Ovary (tissue), 9 donors: Measurements from ENCODE around the gene SLAIN1. TPM values are rescaled to one million over a fixed set of nuclear protein-coding genes. Genes with fewer than 3 reads are reported as not detected.

Experiments used
- DNase-seq, 5 donors: peaks; one replicate each; pipeline ENCODE4 v3.0.0-alpha.2; 2019 to 2020
- H3K27ac ChIP-seq, 2 donors: fragments of 200-600 bp; one replicate each; pipeline versions ENCODE4 v1.5.1 to v1.8.0; 2019 to 2022
- H3K27me3 ChIP-seq: fragments of 200-600 bp; one replicate; pipeline ENCODE4 v1.8.0; 2022
- H3K36me3 ChIP-seq: fragments of 200-600 bp; sonication (generic); one replicate; pipeline ENCODE4 v1.5.1; 2019
- H3K4me1 ChIP-seq: one replicate; pipeline ENCODE4 v1.8.1; 2013; ENCODE audit warnings: mild to moderate bottlenecking, moderate library complexity; ENCODE audit not compliant: insufficient read depth
- H3K4me3 ChIP-seq: fragments of 200-600 bp; sonication (generic); one replicate; pipeline ENCODE4 v1.5.1; 2017
- H3K9me3 ChIP-seq, 2 donors: fragments of 200-600 bp in 1 of 2; sonication (generic) in 1 of 2; one replicate each; pipeline versions ENCODE4 v1.5.1 to v1.8.1; 2013 to 2019; ENCODE audit warnings: mild to moderate bottlenecking in 1 of 2, moderate library complexity in 1 of 2
- CTCF ChIP-seq, 3 donors: fragments of 450-650 bp in 2 of 3; fragments of 200-600 bp in 1 of 3; IDR thresholded peaks; one replicate each; pipeline versions ENCODE4 v1.5.1 to v1.8.0; 2016 to 2022; ENCODE audit warnings: antibody characterized with exemption in 3 of 3, mild to moderate bottlenecking in 1 of 3
- EP300 ChIP-seq: sonication (generic); formaldehyde crosslinking; IDR thresholded peaks from one replicate; pipeline ENCODE4 v1.6.1; 2017; ENCODE audit warnings: antibody characterized with exemption
- POLR2A ChIP-seq: fragments of 450-650 bp; IDR thresholded peaks from one replicate; pipeline ENCODE4 v1.6.1; 2017; ENCODE audit warnings: antibody characterized with exemption, mild to moderate bottlenecking, moderate library complexity
- WGBS, 3 donors: extraction: QIAGEN DNeasy Blood & Tissue Kit in 1 of 3; methylation state at CpG; one replicate each; pipeline versions ENCODE4 v1.1.5 to v1.1.7; 2013 to 2017; 5-methylcytosine and 5-hydroxymethylcytosine counted together
- intact Hi-C, 4 donors: fragments of 100-400 bp; cut with DNase I; formaldehyde crosslinking; loops; one replicate each; pipeline versions ENCODE4 v1.11.0 to v1.15.1; 2022 to 2023
- polyA plus RNA-seq, 2 donors: library from polyadenylated mRNA; stranded (reverse); fragments of 200-250 nt in 1 of 2; fragments of 350-450 nt in 1 of 2; fragmentation: Illumina TruSeq in 1 of 2; extraction: RNeasy Lipid Tissue Mini Kit (QIAGEN cat#74804) in 1 of 2; gene quantifications; one replicate each; pipeline ENCODE4 v1.2.3, GENCODE V29; 2013 to 2014
- total RNA-seq, 7 donors: library from RNA; depleted of rRNA in 2 of 7; stranded (reverse); fragments of >200 nt in 2 of 7; fragmentation: NEBNext Ultra II Directional in 3 of 7; extraction: Animal tissue kit (Norgen Biotek cat#: 25700) in 3 of 7; gene quantifications; one replicate each; pipeline versions ENCODE4 v1.1.0 to v1.2.4, GENCODE V29; 2016 to 2023
- donor health status: DM: no; HTN: no; CAD: no; lungs with moderate emphysema.
- donor health status: DM: no; HTN: no; CAD: no.
- donor health status: Bipolar disorder and iron deficiency.
- donor health status: DM: yes; HTN: yes; CAD: no.
- donor health status: DM: no; HTN: no; CAD: no.
- donor health status: DM: yes; HTN: yes; CAD: no.

SLAIN1 gene
- total and polyA plus RNA-seq, 9 donors: 4.6 to 24.2 (median 9.8) TPM

- intact Hi-C loops: no loop called here
- 62 to 68% (median 63%) methylated on average over 2 of the region's 2 CpGs for WGBS, 3 donors
- DNase-seq: no peak
These were observed 34.8 kb downstream of the SLAIN1 start for GRCh38 chr13:77732287-77732686.

GRCh38 chr13:77733674-77734073 lies 36.2 kb downstream of the SLAIN1 start:
- Histone ChIP-seq H3K9me3 (no peaks in the 10 kb centered on the region), H3K4me3 (no peak overlapping the region), H3K27ac (no peak overlapping the region), H3K36me3 (no peaks in the 10 kb centered on the region), H3K27me3 (no peaks in the 10 kb centered on the region), H3K4me1 (no peaks in the 10 kb centered on the region)
- 71 to 86% (median 84%) methylated on average over 1 of the region's 1 CpG for WGBS, 3 donors
- TF ChIP-seq POLR2A (no peak), EP300 (no peak), CTCF (IDR thresholded peaks at IDR 0.05) (no peak)
- intact Hi-C loops: no loop called here
- no peak for DNase-seq

More at GRCh38 chr13:77732287-77732686, 34.8 kb downstream of the SLAIN1 start:
- TF ChIP-seq POLR2A: no peak
- no peak for TF ChIP-seq CTCF (IDR thresholded peaks at IDR 0.05)
- no peak for TF ChIP-seq EP300
- H3K36me3 ChIP-seq: no peaks in the 10 kb centered on the region
- H3K27me3 ChIP-seq: no peaks in the 10 kb centered on the region
- no peak overlapping the region for H3K27ac ChIP-seq
- no peaks in the 10 kb centered on the region for H3K9me3 ChIP-seq
- no peak overlapping the region for H3K4me3 ChIP-seq
- no peaks in the 10 kb centered on the region for H3K4me1 ChIP-seq

GRCh38 chr13:77737583-77738200 lies 40.2 kb downstream of the SLAIN1 start:
- WGBS, 3 donors: 42 to 53% (median 53%) methylated on average over 2 of the region's 2 CpGs
- TF ChIP-seq EP300: no peak
- TF ChIP-seq POLR2A: no peak
- TF ChIP-seq CTCF (IDR thresholded peaks at IDR 0.05): no peak
- Histone ChIP-seq H3K27me3 (no peaks in the 10 kb centered on the region), H3K36me3 (no peaks in the 10 kb centered on the region), H3K9me3 (no peaks in the 10 kb centered on the region), H3K27ac (no peak overlapping the region), H3K4me1 (peaks cover 2% of the 10 kb centered on the region), H3K4me3 (no peak overlapping the region)
- intact Hi-C loops: no loop called here
- DNase-seq: no peak

GRCh38 chr13:77740097-77740735 lies 42.7 kb downstream of the SLAIN1 start:
- DNase-seq: no peak
- H3K36me3 ChIP-seq: no peaks in the 10 kb centered on the region
- H3K4me3 ChIP-seq: no peak overlapping the region
- no peaks in the 10 kb centered on the region for H3K27me3 ChIP-seq
- TF ChIP-seq POLR2A (no peak), CTCF (IDR thresholded peaks at IDR 0.05) (no peak), EP300 (no peak)
- WGBS, 3 donors: 28 to 32% (median 32%) methylated on average over 7 of the region's 7 CpGs
- H3K4me1 ChIP-seq: peaks cover 2% of the 10 kb centered on the region
- intact Hi-C loops: no loop called here
- H3K27ac ChIP-seq: no peak overlapping the region
- no peaks in the 10 kb centered on the region for H3K9me3 ChIP-seq
